ENCODE data around the gene FN3KRP. TPM values are rescaled to one million over a fixed set of nuclear protein-coding genes. Genes with fewer than 3 reads are reported as not detected.
A peak's percentile ranks its signal among the peaks of the same experiment; 100 is the strongest.

Gene FN3KRP
- total RNA-seq, 3 donors from 2014 or later, result 34.9 to 43.8 (median 36.0) TPM

- Mint-ChIP-seq H3K9me3 (peaks cover 9% of the 10 kb centered on the region), H3K27me3 (ENCODE audit: low read depth) (no peaks in the 10 kb centered on the region), H3K36me3 (ENCODE audit: insufficient read depth) (no peaks in the 10 kb centered on the region), H3K4me3 (no peak overlapping the region), H3K4me1 (ENCODE audit: low read depth) (no peaks in the 10 kb centered on the region)
- no peak for ATAC-seq
- DNase-seq, result no peak
Measured at GRCh38 chr17:82681547-82681946, 35.0 kb upstream of the FN3KRP start.

GRCh38 chr17:82683534-82683933 lies 33.0 kb upstream of the FN3KRP start:
- no peak for DNase-seq

GRCh38 chr17:82684228-82684841 lies 32.2 kb upstream of the FN3KRP start:
- H3K27me3 Mint-ChIP-seq (ENCODE audit: low read depth), result no peaks in the 10 kb centered on the region
- no peaks in the 10 kb centered on the region for H3K4me1 Mint-ChIP-seq (ENCODE audit: low read depth)
- H3K4me3 Mint-ChIP-seq, result no peak overlapping the region
- H3K9me3 Mint-ChIP-seq, result peaks cover 9% of the 10 kb centered on the region
- ATAC-seq (no peak), DNase-seq (no peak)
- H3K36me3 Mint-ChIP-seq (ENCODE audit: insufficient read depth), result no peaks in the 10 kb centered on the region

More at GRCh38 chr17:82683534-82683933, 33.0 kb upstream of the FN3KRP start:
- Mint-ChIP-seq H3K27me3 (ENCODE audit: low read depth) (no peaks in the 10 kb centered on the region), H3K9me3 (peaks cover 9% of the 10 kb centered on the region), H3K4me1 (ENCODE audit: low read depth) (no peaks in the 10 kb centered on the region), H3K4me3 (no peak overlapping the region), H3K36me3 (ENCODE audit: insufficient read depth) (no peaks in the 10 kb centered on the region)
- no peak for ATAC-seq

- no peak for DNase-seq
- no peak for ATAC-seq
- no peaks in the 10 kb centered on the region for H3K27me3 Mint-ChIP-seq (ENCODE audit: low read depth)
- H3K4me3 Mint-ChIP-seq, result no peak overlapping the region
- peaks cover 3% of the 10 kb centered on the region for H3K36me3 Mint-ChIP-seq (ENCODE audit: insufficient read depth)
- H3K4me1 Mint-ChIP-seq (ENCODE audit: low read depth), result no peaks in the 10 kb centered on the region
- peaks cover 9% of the 10 kb centered on the region for H3K9me3 Mint-ChIP-seq
Measured at GRCh38 chr17:82685291-82685690, 31.2 kb upstream of the FN3KRP start.

- no peaks in the 10 kb centered on the region for H3K27me3 Mint-ChIP-seq (ENCODE audit: low read depth)
- peaks cover 9% of the 10 kb centered on the region for H3K9me3 Mint-ChIP-seq
- peaks cover 2% of the 10 kb centered on the region for H3K4me1 Mint-ChIP-seq (ENCODE audit: low read depth)
- no peak for ATAC-seq
- no peak for DNase-seq
- no peak overlapping the region for H3K4me3 Mint-ChIP-seq
- peaks cover 5% of the 10 kb centered on the region for H3K36me3 Mint-ChIP-seq (ENCODE audit: insufficient read depth)
Measured at GRCh38 chr17:82686366-82687324, 29.9 kb upstream of the FN3KRP start.

GRCh38 chr17:82687375-82687861 lies 29.1 kb upstream of the FN3KRP start:
- Mint-ChIP-seq H3K4me3 (no peak overlapping the region), H3K9me3 (peaks cover under 1% of the 10 kb centered on the region), H3K27me3 (ENCODE audit: low read depth) (no peaks in the 10 kb centered on the region), H3K36me3 (ENCODE audit: insufficient read depth) (peaks cover 5% of the 10 kb centered on the region), H3K4me1 (ENCODE audit: low read depth) (peaks cover 3% of the 10 kb centered on the region)
- DNase-seq (no peak), ATAC-seq (no peak)

GRCh38 chr17:82687871-82688270 lies 28.6 kb upstream of the FN3KRP start:
- Mint-ChIP-seq H3K4me1 (ENCODE audit: low read depth) (peaks cover 3% of the 10 kb centered on the region), H3K27me3 (ENCODE audit: low read depth) (no peaks in the 10 kb centered on the region), H3K36me3 (ENCODE audit: insufficient read depth) (peaks cover 5% of the 10 kb centered on the region), H3K9me3 (no peaks in the 10 kb centered on the region), H3K4me3 (no peak overlapping the region)
- ATAC-seq (no peak), DNase-seq (no peak)

GRCh38 chr17:82689077-82689476 lies 27.4 kb upstream of the FN3KRP start:
- no peak for ATAC-seq
- H3K9me3 Mint-ChIP-seq, result no peaks in the 10 kb centered on the region

GRCh38 chr17:82690786-82691489 lies 25.6 kb upstream of the FN3KRP start:
- H3K36me3 Mint-ChIP-seq (ENCODE audit: insufficient read depth), result peaks cover 10% of the 10 kb centered on the region
- no peaks in the 10 kb centered on the region for H3K27me3 Mint-ChIP-seq (ENCODE audit: low read depth)
- no peak for DNase-seq
- ATAC-seq, result no peak
- H3K4me1 Mint-ChIP-seq (ENCODE audit: low read depth), result peaks cover 3% of the 10 kb centered on the region
- H3K4me3 Mint-ChIP-seq, result no peak overlapping the region
- peaks cover 7% of the 10 kb centered on the region for H3K9me3 Mint-ChIP-seq

More at GRCh38 chr17:82689077-82689476, 27.4 kb upstream of the FN3KRP start:
- Mint-ChIP-seq H3K36me3 (ENCODE audit: insufficient read depth) (peaks cover 5% of the 10 kb centered on the region), H3K27me3 (ENCODE audit: low read depth) (no peaks in the 10 kb centered on the region), H3K4me3 (no peak overlapping the region), H3K4me1 (ENCODE audit: low read depth) (peaks cover 3% of the 10 kb centered on the region)
- no peak for DNase-seq

- no peak for ATAC-seq
Measured at GRCh38 chr17:82691714-82692113, 24.8 kb upstream of the FN3KRP start.

GRCh38 chr17:82692268-82692667 lies 24.2 kb upstream of the FN3KRP start:
- Mint-ChIP-seq H3K4me3 (no peak overlapping the region), H3K36me3 (ENCODE audit: insufficient read depth) (peaks cover 10% of the 10 kb centered on the region), H3K27me3 (ENCODE audit: low read depth) (no peaks in the 10 kb centered on the region), H3K4me1 (ENCODE audit: low read depth) (peaks cover 6% of the 10 kb centered on the region), H3K9me3 (peaks cover 7% of the 10 kb centered on the region)
- DNase-seq (no peak), ATAC-seq (no peak)

More at GRCh38 chr17:82691714-82692113, 24.8 kb upstream of the FN3KRP start:
- peaks cover 7% of the 10 kb centered on the region for H3K9me3 Mint-ChIP-seq
- no peak overlapping the region for H3K4me3 Mint-ChIP-seq
- H3K27me3 Mint-ChIP-seq (ENCODE audit: low read depth), result no peaks in the 10 kb centered on the region
- H3K4me1 Mint-ChIP-seq (ENCODE audit: low read depth), result peaks cover 3% of the 10 kb centered on the region
- no peak for DNase-seq
- H3K36me3 Mint-ChIP-seq (ENCODE audit: insufficient read depth), result peaks cover 10% of the 10 kb centered on the region

GRCh38 chr17:82693168-82693867 lies 23.2 kb upstream of the FN3KRP start:
- Mint-ChIP-seq H3K9me3 (peaks cover 7% of the 10 kb centered on the region), H3K4me3 (no peak overlapping the region), H3K27me3 (ENCODE audit: low read depth) (no peaks in the 10 kb centered on the region), H3K4me1 (ENCODE audit: low read depth) (peaks cover 8% of the 10 kb centered on the region), H3K36me3 (ENCODE audit: insufficient read depth) (peaks cover 10% of the 10 kb centered on the region)
- no peak for DNase-seq
- no peak for ATAC-seq

- Mint-ChIP-seq H3K4me1 (ENCODE audit: low read depth) (peaks cover 14% of the 10 kb centered on the region), H3K36me3 (ENCODE audit: insufficient read depth) (peaks cover 10% of the 10 kb centered on the region), H3K4me3 (peak overlapping the region; percentile 22), H3K9me3 (peaks cover 7% of the 10 kb centered on the region), H3K27me3 (ENCODE audit: low read depth) (no peaks in the 10 kb centered on the region)
- no peak for ATAC-seq
- DNase-seq, result no peak
Measured at GRCh38 chr17:82694647-82695046, 21.9 kb upstream of the FN3KRP start.

- no peak for DNase-seq
- Mint-ChIP-seq H3K36me3 (ENCODE audit: insufficient read depth) (peaks cover 5% of the 10 kb centered on the region), H3K27me3 (ENCODE audit: low read depth) (no peaks in the 10 kb centered on the region), H3K9me3 (peaks cover 7% of the 10 kb centered on the region), H3K4me3 (peak overlapping the region; percentile 11), H3K4me1 (ENCODE audit: low read depth) (peaks cover 14% of the 10 kb centered on the region)
- no peak for ATAC-seq
Measured at GRCh38 chr17:82696259-82696658, 20.2 kb upstream of the FN3KRP start.
